WTC11 (cell line): Measurements from ENCODE around the gene MAB21L4. TPM values are rescaled to one million over a fixed set of nuclear protein-coding genes. Genes with fewer than 3 reads are reported as not detected.

Source experiments
- ATAC-seq: fragments of 200-7000 bp; cut with Tn5 transposase; 2 replicates; pipeline ENCODE4 v1.10.0; 2021; ENCODE audit warnings: mild to moderate bottlenecking, moderate library complexity
- CTCF ChIA-PET: fragments of 300-600 bp; sonication (Branson Sonifier 250); formaldehyde crosslinking; loops from one replicate; lab custom pipeline; 2021; ENCODE audit warnings: antibody characterized with exemption; lab: Charles Lee
- POLR2A ChIA-PET: fragments of 350-600 bp; sonication (Branson Sonifier 250); formaldehyde crosslinking; loops from one replicate; lab custom pipeline; 2021; ENCODE audit warnings: antibody characterized with exemption; lab: Charles Lee
- DNase-seq: peaks from one replicate; pipeline ENCODE4 v3.0.0; 2021; ENCODE audit warnings: low spot score
- H3K27ac Mint-ChIP-seq: 2 replicates; pipeline ENCODE4 v1.8.0; 2021; ENCODE audit warnings: mixed read lengths
- H3K27me3 Mint-ChIP-seq: 2 replicates; pipeline ENCODE4 v1.8.0; 2021; ENCODE audit warnings: low read depth, mild to moderate bottlenecking, moderate library complexity, mixed read lengths
- H3K36me3 Mint-ChIP-seq: 2 replicates; pipeline ENCODE4 v1.8.0; 2021; ENCODE audit warnings: mixed read lengths
- H3K4me1 Mint-ChIP-seq: 2 replicates; pipeline ENCODE4 v1.8.0; 2022; ENCODE audit warnings: mixed read lengths
- H3K4me3 Mint-ChIP-seq: 2 replicates; pipeline ENCODE4 v1.8.0; 2021; ENCODE audit warnings: mild to moderate bottlenecking, moderate library complexity, mixed read lengths
- H3K9me3 Mint-ChIP-seq: 2 replicates; pipeline ENCODE4 v1.8.0; 2021; ENCODE audit warnings: mixed read lengths
- AFF4 ChIP-seq: sonication (generic); formaldehyde crosslinking; IDR thresholded peaks from 2 replicates; pipeline ENCODE4 v1.8.1; 2023; ENCODE audit warnings: mild to moderate bottlenecking, missing genetic modification reagents, borderline replicate concordance
- ATF2 ChIP-seq: sonication (generic); formaldehyde crosslinking; IDR thresholded peaks from 2 replicates; pipeline ENCODE4 v1.8.1; 2022; ENCODE audit warnings: low read depth, missing genetic modification reagents, borderline replicate concordance
- ATF3 ChIP-seq: sonication (generic); formaldehyde crosslinking; conservative IDR thresholded peaks from 2 replicates; pipeline ENCODE4 v1.8.1; 2022; ENCODE audit warnings: mild to moderate bottlenecking, missing genetic modification reagents
- E2F1 ChIP-seq: sonication (generic); formaldehyde crosslinking; IDR thresholded peaks from 2 replicates; pipeline ENCODE4 v1.8.0; 2022; ENCODE audit warnings: mild to moderate bottlenecking, missing genetic modification reagents
- ETV6 ChIP-seq: sonication (generic); formaldehyde crosslinking; IDR thresholded peaks from 2 replicates; pipeline ENCODE4 v1.8.1; 2022; ENCODE audit warnings: mild to moderate bottlenecking, missing genetic modification reagents
- GTF2I ChIP-seq: fragments of 250-450 bp; sonication (Bioruptor Pico); conservative IDR thresholded peaks from 2 replicates; pipeline ENCODE4 v1.4.0; 2021; ENCODE audit warnings: mild to moderate bottlenecking
- IRF1 ChIP-seq: sonication (generic); formaldehyde crosslinking; IDR thresholded peaks from 2 replicates; pipeline ENCODE4 v1.8.0; 2023; ENCODE audit warnings: missing genetic modification reagents
- IRF2 ChIP-seq: sonication (generic); formaldehyde crosslinking; IDR thresholded peaks from 2 replicates; pipeline ENCODE4 v1.8.0; 2022; ENCODE audit warnings: low read depth, missing genetic modification reagents, borderline replicate concordance
- JUN ChIP-seq: sonication (generic); formaldehyde crosslinking; IDR thresholded peaks from 2 replicates; pipeline ENCODE4 v1.8.0; 2023; ENCODE audit warnings: mild to moderate bottlenecking, missing genetic modification reagents
- KAT7 ChIP-seq: sonication (generic); formaldehyde crosslinking; IDR thresholded peaks from 2 replicates; pipeline ENCODE4 v1.8.1; 2023; ENCODE audit warnings: missing genetic modification reagents, mild to moderate bottlenecking, borderline replicate concordance
- MAX ChIP-seq: sonication (generic); formaldehyde crosslinking; IDR thresholded peaks from 2 replicates; pipeline ENCODE4 v1.8.0; 2022; ENCODE audit warnings: mild to moderate bottlenecking, missing genetic modification reagents
- MLX ChIP-seq: sonication (generic); formaldehyde crosslinking; IDR thresholded peaks from 2 replicates; pipeline ENCODE4 v1.8.1; 2023; ENCODE audit warnings: mild to moderate bottlenecking, missing genetic modification reagents, moderate library complexity
- NFYB ChIP-seq: sonication (generic); formaldehyde crosslinking; conservative IDR thresholded peaks from 2 replicates; pipeline ENCODE4 v1.8.0; 2022; ENCODE audit warnings: low read depth, missing genetic modification reagents
- NR3C1 ChIP-seq: sonication (generic); formaldehyde crosslinking; conservative IDR thresholded peaks from 2 replicates; pipeline ENCODE4 v1.8.1; 2023; ENCODE audit warnings: low read depth, mild to moderate bottlenecking, missing genetic modification reagents
- PRDM15 ChIP-seq: sonication (generic); formaldehyde crosslinking; IDR thresholded peaks from 2 replicates; pipeline ENCODE4 v1.8.0; 2022; ENCODE audit warnings: missing genetic modification reagents
- RORB ChIP-seq: fragments of 250-450 bp; sonication (Bioruptor Pico); IDR thresholded peaks from 2 replicates; pipeline ENCODE4 v1.9.0; 2021; ENCODE audit warnings: mild to moderate bottlenecking
- SMAD3 ChIP-seq: sonication (generic); formaldehyde crosslinking; IDR thresholded peaks from 2 replicates; pipeline ENCODE4 v1.8.0; 2022; ENCODE audit warnings: missing genetic modification reagents, mild to moderate bottlenecking, borderline replicate concordance
- SMAD4 ChIP-seq: sonication (generic); formaldehyde crosslinking; IDR thresholded peaks from 2 replicates; pipeline ENCODE4 v1.8.0; 2022; ENCODE audit warnings: mild to moderate bottlenecking, missing genetic modification reagents
- ZNF423 ChIP-seq: fragments of 250-450 bp; sonication (Bioruptor Pico); IDR thresholded peaks from 2 replicates; pipeline ENCODE4 v2.1.2; 2022; ENCODE audit warnings: mild to moderate bottlenecking, moderate library complexity
- ZNF512 ChIP-seq: sonication (generic); formaldehyde crosslinking; IDR thresholded peaks from 2 replicates; pipeline ENCODE4 v1.8.1; 2022; ENCODE audit warnings: missing genetic modification reagents, borderline replicate concordance
- total RNA-seq: library from RNA; stranded (reverse); gene quantifications from 3 replicates; pipeline ENCODE4 v1.2.3, GENCODE V29; 2021

MAB21L4 gene
- total RNA-seq, 1 experiment from 2014 or later: not detected

GRCh38 chr2:240936106-240936505 lies 40.1 kb upstream of the MAB21L4 start (continued):
- TF ChIP-seq GTF2I: no peak

GRCh38 chr2:240935103-240935876 lies 39.3 kb upstream of the MAB21L4 start:
- no peak for TF ChIP-seq MLX (CRISPR knock-in tag)
- TF ChIP-seq MAX (CRISPR knock-in tag): no peak
- TF ChIP-seq KAT7 (CRISPR knock-in tag): no peak
- no peak for TF ChIP-seq SMAD4 (CRISPR knock-in tag)
- no peak for TF ChIP-seq ATF3 (CRISPR knock-in tag)
- no peak for TF ChIP-seq RORB (CRISPR knock-in tag)
- TF ChIP-seq IRF1: no peak
- TF ChIP-seq IRF2: no peak
- no peak for TF ChIP-seq ZNF512 (CRISPR knock-in tag)
- no peak for TF ChIP-seq NR3C1 (CRISPR knock-in tag)
- no peak for TF ChIP-seq AFF4 (CRISPR knock-in tag)
- no peak for TF ChIP-seq ETV6
- no peak for TF ChIP-seq SMAD3 (CRISPR knock-in tag)
- TF ChIP-seq E2F1 (CRISPR knock-in tag): no peak
- TF ChIP-seq JUN: no peak
- TF ChIP-seq PRDM15 (CRISPR knock-in tag): no peak
- no peak for TF ChIP-seq ZNF423 (CRISPR knock-in tag)
- no peak for TF ChIP-seq ATF2 (CRISPR knock-in tag)
- no peak for TF ChIP-seq NFYB
- Mint-ChIP-seq H3K4me1 (no peaks in the 10 kb centered on the region), H3K36me3 (no peaks in the 10 kb centered on the region), H3K4me3 (no peak overlapping the region), H3K9me3 (peaks cover 5% of the 10 kb centered on the region; the same call in 1 of the 2 replicates), H3K27ac (no peak overlapping the region), H3K27me3 (no peaks in the 10 kb centered on the region)
- DNase-seq: peak; percentile 8
- ChIA-PET POLR2A (no interaction called here), CTCF (no interaction called here)
- ATAC-seq: no peak
